IMR-90 (cell line): ENCODE measurements around the gene DNAJC25. TPM values are rescaled to one million over a fixed set of nuclear protein-coding genes. Genes with fewer than 3 reads are reported as not detected.

Source experiments
- ATAC-seq: fragments of 200-7000 bp; cut with Tn5 transposase; 2 replicates; pipeline ENCODE4 v1.9.1; 2020; ENCODE audit warnings: low read depth, mild to moderate bottlenecking, moderate library complexity
- BruUV-seq: library from RNA; stranded (reverse); fragments of 400-500 nt; replicated peaks from 2 replicates; lab custom pipeline; 2021; lab: Mats Ljungman, UMichigan
- CTCF ChIA-PET: fragments of 300-600 bp; formaldehyde crosslinking; extraction: SDS; loops from one replicate; lab custom pipeline; 2021; ENCODE audit warnings: antibody characterized with exemption; lab: Yijun Ruan, JAX
- POLR2A ChIA-PET: fragments of 300-600 bp; sonication (Branson Sonifier 250); formaldehyde crosslinking; loops from one replicate; lab custom pipeline; 2022; ENCODE audit warnings: antibody characterized with exemption; ENCODE audit not compliant: unreplicated experiment; lab: Charles Lee
- DNase-seq: peaks from one replicate; pipeline ENCODE4 v3.0.0; 2013
- H2AFZ ChIP-seq: replicated peaks from 2 replicates; pipeline ENCODE3; 2013; ENCODE audit warnings: low read length, mild to moderate bottlenecking; ENCODE audit not compliant: poor library complexity
- H2AK5ac ChIP-seq: 2 replicates; pipeline ENCODE4 v1.6.1; 2013; ENCODE audit warnings: low read depth, low read length, inconsistent platforms
- H2AK9ac ChIP-seq: replicated peaks from 2 replicates; pipeline ENCODE3; 2013; ENCODE audit warnings: mild to moderate bottlenecking, low read depth, low read length, moderate library complexity; ENCODE audit not compliant: poor library complexity
- H2BK120ac ChIP-seq: 2 replicates; pipeline ENCODE4 v1.6.1; 2013; ENCODE audit warnings: low read depth, low read length, inconsistent platforms
- H2BK15ac ChIP-seq: 3 replicates; pipeline ENCODE4 v1.6.1; 2013; ENCODE audit warnings: low read depth, low read length, inconsistent platforms
- H2BK20ac ChIP-seq: 2 replicates; pipeline ENCODE4 v1.6.1; 2013; ENCODE audit warnings: low read depth, mild to moderate bottlenecking, inconsistent platforms, low read length, moderate library complexity
- H2BK5ac ChIP-seq: 2 replicates; pipeline ENCODE4 v1.6.1; 2013; ENCODE audit warnings: mild to moderate bottlenecking, low read depth, low read length, inconsistent platforms; ENCODE audit not compliant: poor library complexity, severe bottlenecking
- H3K14ac ChIP-seq: replicated peaks from 2 replicates; pipeline ENCODE4 v1.6.1; 2013; ENCODE audit warnings: low read depth, low read length, inconsistent platforms
- H3K18ac ChIP-seq: 2 replicates; pipeline ENCODE4 v1.6.1; 2013; ENCODE audit warnings: low read depth, low read length, control low read depth
- H3K23ac ChIP-seq: 2 replicates; pipeline ENCODE4 v1.6.1; 2013; ENCODE audit warnings: low read depth, low read length, inconsistent platforms
- H3K27ac ChIP-seq: 2 replicates; pipeline ENCODE4 v1.5.1; 2013; ENCODE audit warnings: mild to moderate bottlenecking, control low read depth, low read length; ENCODE audit not compliant: insufficient read depth
- H3K27me3 ChIP-seq: 2 replicates; pipeline ENCODE4 v1.6.1; 2013; ENCODE audit warnings: low read length; ENCODE audit not compliant: control insufficient read depth, insufficient read depth
- H3K36me3 ChIP-seq: 2 replicates; pipeline ENCODE4 v1.6.1; 2013; ENCODE audit warnings: low read length, mixed read lengths; ENCODE audit not compliant: control insufficient read depth, insufficient read depth
- H3K4ac ChIP-seq: 2 replicates; pipeline ENCODE4 v1.6.1; 2013; ENCODE audit warnings: low read depth, low read length, inconsistent platforms
- H3K4me1 ChIP-seq: 2 replicates; pipeline ENCODE4 v1.6.1; 2013; ENCODE audit warnings: low read length, mixed read lengths; ENCODE audit not compliant: control insufficient read depth, insufficient read depth
- H3K4me2 ChIP-seq: 2 replicates; pipeline ENCODE4 v1.6.1; 2013; ENCODE audit warnings: low read depth, mild to moderate bottlenecking, control low read depth, low read length, moderate library complexity
- H3K4me3 ChIP-seq: 2 replicates; pipeline ENCODE4 v1.5.1; 2013; ENCODE audit warnings: low read depth, mild to moderate bottlenecking, control low read depth, low read length, moderate library complexity; ENCODE audit not compliant: insufficient read depth
- H3K56ac ChIP-seq: 2 replicates; pipeline ENCODE4 v1.6.1; 2013; ENCODE audit warnings: low read length, inconsistent platforms; ENCODE audit not compliant: insufficient read depth; ENCODE audit errors: extremely low read depth
- H3K79me1 ChIP-seq, 2 experiments: 2 replicates each; pipeline ENCODE4 v1.6.1; 2013; ENCODE audit warnings: low read length in 2 of 2, inconsistent platforms in 1 of 2, low read depth in 1 of 2
- H3K9ac ChIP-seq: 2 replicates; pipeline ENCODE4 v1.6.1; 2013; ENCODE audit warnings: low read depth, low read length, control low read depth
- H3K9me1 ChIP-seq: 2 replicates; pipeline ENCODE4 v1.6.1; 2013; ENCODE audit warnings: low read length, inconsistent platforms; ENCODE audit not compliant: insufficient read depth
- H3K9me3 ChIP-seq: 2 replicates; pipeline ENCODE4 v1.6.1; 2013; ENCODE audit warnings: low read length; ENCODE audit not compliant: control insufficient read depth, insufficient read depth
- H4K20me1 ChIP-seq: 2 replicates; pipeline ENCODE4 v1.6.1; 2013; ENCODE audit warnings: low read length, inconsistent platforms; ENCODE audit not compliant: insufficient read depth
- H4K5ac ChIP-seq: 2 replicates; pipeline ENCODE4 v1.6.1; 2013; ENCODE audit warnings: mild to moderate bottlenecking, low read depth, low read length, control low read depth
- H4K8ac ChIP-seq, 2 experiments: 2 replicates each; pipeline ENCODE4 v1.6.1; 2013; ENCODE audit warnings: low read depth in 2 of 2, low read length in 2 of 2, control low read depth in 1 of 2, inconsistent platforms in 1 of 2
- H4K91ac ChIP-seq: 2 replicates; pipeline ENCODE4 v1.6.1; 2013; ENCODE audit warnings: low read depth, low read length, inconsistent platforms; ENCODE audit not compliant: insufficient read depth
- BHLHE40 ChIP-seq: fragments of 150-350 bp; IDR thresholded peaks from 2 replicates; pipeline ENCODE4 v1.6.1; 2016; ENCODE audit warnings: mild to moderate bottlenecking, low read depth, low read length
- CEBPB ChIP-seq: IDR thresholded peaks from 2 replicates; pipeline ENCODE4 v1.6.1; 2012; ENCODE audit warnings: low read depth, low read length, improper control_type of control experiment
- CHD1 ChIP-seq: IDR thresholded peaks from 2 replicates; pipeline ENCODE4 v1.6.1; 2012; ENCODE audit warnings: low read depth, low read length, improper control_type of control experiment
- FOS ChIP-seq: fragments of 150-350 bp; IDR thresholded peaks from 2 replicates; pipeline ENCODE4 v1.6.1; 2016; ENCODE audit warnings: low read depth, low read length
- MAFK ChIP-seq: IDR thresholded peaks from 2 replicates; pipeline ENCODE4 v1.6.1; 2012; ENCODE audit warnings: low read depth, low read length, improper control_type of control experiment
- MAZ ChIP-seq: IDR thresholded peaks from 2 replicates; pipeline ENCODE4 v1.6.1; 2012; ENCODE audit warnings: low read depth, mild to moderate bottlenecking, low read length, improper control_type of control experiment, moderate library complexity, borderline replicate concordance
- MXI1 ChIP-seq: IDR thresholded peaks from 2 replicates; pipeline ENCODE4 v1.6.1; 2012; ENCODE audit warnings: low read depth, mild to moderate bottlenecking, low read length, moderate library complexity, borderline replicate concordance
- NFE2L2 ChIP-seq: fragments of 150-350 bp; IDR thresholded peaks from 2 replicates; pipeline ENCODE4 v1.6.1; 2016; ENCODE audit warnings: low read depth, mild to moderate bottlenecking, low read length
- POLR2A ChIP-seq: IDR thresholded peaks from 2 replicates; pipeline ENCODE4 v1.6.1; 2012; ENCODE audit warnings: mild to moderate bottlenecking, low read depth, low read length
- RAD21 ChIP-seq: IDR thresholded peaks from 2 replicates; pipeline ENCODE4 v1.6.1; 2012; ENCODE audit warnings: low read length, improper control_type of control experiment
- RCOR1 ChIP-seq: IDR thresholded peaks from 2 replicates; pipeline ENCODE4 v1.6.1; 2012; ENCODE audit warnings: mild to moderate bottlenecking, low read length, improper control_type of control experiment; ENCODE audit not compliant: insufficient replicate concordance
- RFX5 ChIP-seq: IDR thresholded peaks from 2 replicates; pipeline ENCODE4 v1.8.0; 2012; ENCODE audit warnings: low read depth, mild to moderate bottlenecking, low read length, moderate library complexity
- SMC3 ChIP-seq: fragments of 150-350 bp; IDR thresholded peaks from 2 replicates; pipeline ENCODE4 v1.6.1; 2016; ENCODE audit warnings: low read depth, mild to moderate bottlenecking, antibody characterized with exemption, low read length, moderate library complexity
- WGBS, 2 experiments: methylation state at CpG; one replicate each; pipeline versions ENCODE4 v1.1.5 to v1.1.7; 2013; ENCODE audit warnings: missing lambda C conversion rate in 2 of 2; ENCODE audit not compliant: insufficient read length in 1 of 2; ENCODE audit errors: extremely low coverage in 2 of 2; 5-methylcytosine and 5-hydroxymethylcytosine counted together
- dilution Hi-C: fragments of 300-500 bp; cut with HindIII; formaldehyde crosslinking; loops from one replicate; pipeline ENCODE4 v1.14.3; 2018; ENCODE audit warnings: low sequenced_read_pairs; ENCODE audit not compliant: unreplicated experiment
- in situ Hi-C: fragments of 300-500 bp; cut with MboI; formaldehyde crosslinking; loops from 3 replicates; pipeline ENCODE4 v1.14.3; 2019; ENCODE audit warnings: low sequenced_read_pairs, inconsistent platforms, mixed read lengths
- intact Hi-C: fragments of 100-400 bp; cut with micrococcal nuclease; formaldehyde crosslinking; loops from 2 replicates; pipeline ENCODE4 v1.10.0; 2022
- polyA plus RNA-seq, 3 experiments: library from polyadenylated mRNA; depleted of rRNA; stranded (reverse); fragments of >200 nt; gene quantifications; 2 replicates each; pipeline ENCODE4 v1.2.3, GENCODE V29; 2012; ENCODE audit warnings: low replicate concordance in 1 of 3
- total RNA-seq: library from RNA; depleted of rRNA; stranded (reverse); fragments of >200 nt; gene quantifications from 2 replicates; pipeline ENCODE4 v1.2.3, GENCODE V29; 2012
- TF ChIP-seq, protein P1 (sequence below): fragments of 150-350 bp; IDR thresholded peaks from 2 replicates; pipeline ENCODE4 v1.6.1; 2016; ENCODE audit warnings: low read depth, mild to moderate bottlenecking, low read length, moderate library complexity, borderline replicate concordance
- TF ChIP-seq, protein P2 (sequence below): fragments of 150-350 bp; IDR thresholded peaks from 2 replicates; pipeline ENCODE4 v1.6.1; 2017; ENCODE audit warnings: mild to moderate bottlenecking, antibody characterized with exemption, low read length, low read depth
- TF ChIP-seq, protein P3 (sequence below): conservative IDR thresholded peaks from 2 replicates; pipeline ENCODE4 v1.5.1; 2012; ENCODE audit warnings: mild to moderate bottlenecking, low read depth, low read length, improper control_type of control experiment

DNAJC25 gene
- total and polyA plus RNA-seq, 2 of the 4 experiments (the other 2 are of a cell fraction), result 3.2 to 6.6 TPM

DNA sequence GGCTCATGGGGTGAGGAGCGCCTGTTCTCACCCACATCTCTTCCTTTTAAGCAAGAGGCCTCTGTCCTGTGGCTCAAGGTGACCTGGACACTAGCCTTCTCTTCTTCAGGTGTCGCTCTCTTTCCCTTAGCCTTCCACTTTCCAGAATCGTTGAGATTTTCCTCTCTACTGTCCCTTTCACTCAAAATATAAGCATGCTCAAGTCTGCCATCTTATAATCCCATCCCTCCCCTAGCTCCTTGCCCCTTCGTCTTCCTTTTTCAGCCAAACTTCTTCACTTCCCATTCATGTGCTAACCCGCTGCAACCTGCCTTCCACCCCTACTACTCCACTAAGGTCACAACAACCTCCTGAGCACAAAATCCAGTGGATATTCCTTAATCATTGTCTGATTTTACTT, 44.8 kb upstream of the DNAJC25 start:
- no peak for DNase-seq
- Histone ChIP-seq H2BK20ac (no peak overlapping the region), H2BK120ac (no peak overlapping the region), H3K4ac (no peak overlapping the region), H3K9me1 (peaks cover 12% of the 10 kb centered on the region; the same call in 1 of the 2 replicates), H2BK15ac (no peak overlapping the region), H3K4me3 (no peak overlapping the region), H4K5ac (no peak overlapping the region), H3K36me3 (peaks cover 41% of the 10 kb centered on the region), H3K79me1 (peaks cover 0 to 8% of the 10 kb centered on the region in 2 experiments; a peak in 3 of 4 replicates), H3K18ac (no peak overlapping the region), H2BK5ac (no peak overlapping the region), H4K20me1 (0 out of 2 replicates have a peak, but pooled peaks cover 2% of the 10 kb centered on the region), H4K8ac (no peak overlapping the region), H3K9me3 (no peaks in the 10 kb centered on the region), H2AFZ (no peak overlapping the region), H4K91ac (no peak overlapping the region), H3K9ac (no peak overlapping the region), H2AK5ac (no peak overlapping the region), H3K27me3 (no peaks in the 10 kb centered on the region), H3K4me1 (no peaks in the 10 kb centered on the region), H3K27ac (no peak overlapping the region), H3K23ac (no peak overlapping the region), H2AK9ac (no peak overlapping the region), H3K14ac (no peak overlapping the region), H3K4me2 (no peak overlapping the region), H3K56ac (no peak overlapping the region)
- ChIA-PET CTCF (no interaction called here), POLR2A (no interaction called here)
- no TSS peak for BruUV-seq
- intact Hi-C loops, result no loop called here
- TF ChIP-seq, protein P1, sequence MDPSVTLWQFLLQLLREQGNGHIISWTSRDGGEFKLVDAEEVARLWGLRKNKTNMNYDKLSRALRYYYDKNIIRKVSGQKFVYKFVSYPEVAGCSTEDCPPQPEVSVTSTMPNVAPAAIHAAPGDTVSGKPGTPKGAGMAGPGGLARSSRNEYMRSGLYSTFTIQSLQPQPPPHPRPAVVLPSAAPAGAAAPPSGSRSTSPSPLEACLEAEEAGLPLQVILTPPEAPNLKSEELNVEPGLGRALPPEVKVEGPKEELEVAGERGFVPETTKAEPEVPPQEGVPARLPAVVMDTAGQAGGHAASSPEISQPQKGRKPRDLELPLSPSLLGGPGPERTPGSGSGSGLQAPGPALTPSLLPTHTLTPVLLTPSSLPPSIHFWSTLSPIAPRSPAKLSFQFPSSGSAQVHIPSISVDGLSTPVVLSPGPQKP, result no peak
- no peak for TF ChIP-seq CEBPB
- no peak for TF ChIP-seq SMC3
- TF ChIP-seq NFE2L2, result no peak
- TF ChIP-seq MAZ, result no peak
- no peak for TF ChIP-seq RCOR1
- TF ChIP-seq CHD1, result no peak
- TF ChIP-seq RFX5, result no peak
- no peak for TF ChIP-seq MXI1
- no peak for TF ChIP-seq RAD21
- no peak for TF ChIP-seq MAFK
- TF ChIP-seq, protein P2, sequence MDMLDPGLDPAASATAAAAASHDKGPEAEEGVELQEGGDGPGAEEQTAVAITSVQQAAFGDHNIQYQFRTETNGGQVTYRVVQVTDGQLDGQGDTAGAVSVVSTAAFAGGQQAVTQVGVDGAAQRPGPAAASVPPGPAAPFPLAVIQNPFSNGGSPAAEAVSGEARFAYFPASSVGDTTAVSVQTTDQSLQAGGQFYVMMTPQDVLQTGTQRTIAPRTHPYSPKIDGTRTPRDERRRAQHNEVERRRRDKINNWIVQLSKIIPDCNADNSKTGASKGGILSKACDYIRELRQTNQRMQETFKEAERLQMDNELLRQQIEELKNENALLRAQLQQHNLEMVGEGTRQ, result no peak
- TF ChIP-seq, protein P3, sequence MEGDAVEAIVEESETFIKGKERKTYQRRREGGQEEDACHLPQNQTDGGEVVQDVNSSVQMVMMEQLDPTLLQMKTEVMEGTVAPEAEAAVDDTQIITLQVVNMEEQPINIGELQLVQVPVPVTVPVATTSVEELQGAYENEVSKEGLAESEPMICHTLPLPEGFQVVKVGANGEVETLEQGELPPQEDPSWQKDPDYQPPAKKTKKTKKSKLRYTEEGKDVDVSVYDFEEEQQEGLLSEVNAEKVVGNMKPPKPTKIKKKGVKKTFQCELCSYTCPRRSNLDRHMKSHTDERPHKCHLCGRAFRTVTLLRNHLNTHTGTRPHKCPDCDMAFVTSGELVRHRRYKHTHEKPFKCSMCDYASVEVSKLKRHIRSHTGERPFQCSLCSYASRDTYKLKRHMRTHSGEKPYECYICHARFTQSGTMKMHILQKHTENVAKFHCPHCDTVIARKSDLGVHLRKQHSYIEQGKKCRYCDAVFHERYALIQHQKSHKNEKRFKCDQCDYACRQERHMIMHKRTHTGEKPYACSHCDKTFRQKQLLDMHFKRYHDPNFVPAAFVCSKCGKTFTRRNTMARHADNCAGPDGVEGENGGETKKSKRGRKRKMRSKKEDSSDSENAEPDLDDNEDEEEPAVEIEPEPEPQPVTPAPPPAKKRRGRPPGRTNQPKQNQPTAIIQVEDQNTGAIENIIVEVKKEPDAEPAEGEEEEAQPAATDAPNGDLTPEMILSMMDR, result no peak
- no peak for TF ChIP-seq POLR2A
- no peak for TF ChIP-seq BHLHE40
- no peak for TF ChIP-seq FOS
- no peak for ATAC-seq
- in situ Hi-C loops, result no loop called here
- dilution Hi-C loops, result no loop called here
- 93% methylated on average over 3 of the region's 5 CpGs; no CpG with 5 or more reads in 1 of the 2 experiments for WGBS, 2 experiments
